Amygdala (tissue), 56 donors: ENCODE results near the gene RCN1.
"Not testable (repeated sequence)": the region's sequence is repeated elsewhere in the genome, so short reads cannot be mapped to it uniquely, and the experiment has no call there.

ENCODE experiments used
- DNase-seq, 56 donors: peaks; one replicate each; lab custom pipeline; 2025; lab: John Stamatoyannopoulos, UW

RCN1 gene

DNA sequence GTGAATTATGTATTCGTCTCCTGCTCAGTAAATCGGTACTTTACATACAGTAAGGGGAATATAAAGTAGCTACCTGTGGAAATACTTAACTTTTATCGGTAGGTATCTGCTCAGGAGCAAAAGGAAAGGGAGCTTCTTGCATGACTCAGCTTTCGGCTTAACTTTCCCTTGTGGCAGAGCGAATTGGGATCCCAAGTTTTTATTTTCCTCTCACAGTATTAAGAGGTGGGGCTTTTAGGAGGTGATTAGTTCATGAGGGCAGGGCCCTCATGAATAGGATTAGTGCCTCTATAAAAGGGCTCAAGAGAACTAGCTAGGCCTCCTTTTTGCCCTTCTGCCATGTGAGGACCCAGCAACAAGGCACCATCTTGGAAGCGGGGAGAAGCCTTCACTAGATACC is 18.7 kb downstream of the RCN1 start:
- no peak for DNase-seq

DNA sequence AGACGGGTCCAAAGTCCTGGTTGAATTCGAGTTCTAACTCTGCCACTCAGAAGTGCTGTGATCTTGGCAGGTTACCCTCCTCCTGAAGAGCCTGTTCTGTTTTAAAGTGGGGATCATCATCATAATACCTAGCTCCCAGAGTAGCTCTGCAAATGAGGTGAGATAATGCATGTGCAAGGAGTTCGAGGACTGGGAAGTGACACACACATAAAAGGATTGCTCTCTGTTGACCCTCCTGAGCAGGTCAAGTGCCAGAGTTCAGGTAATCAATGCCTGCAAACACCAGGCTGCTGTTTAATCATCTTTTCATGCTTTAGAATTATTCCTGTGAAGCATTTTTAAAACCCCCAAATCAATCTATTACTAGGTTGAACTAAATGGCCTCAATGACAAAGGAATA is 19.9 kb downstream of the RCN1 start:
- no peak for DNase-seq

DNA sequence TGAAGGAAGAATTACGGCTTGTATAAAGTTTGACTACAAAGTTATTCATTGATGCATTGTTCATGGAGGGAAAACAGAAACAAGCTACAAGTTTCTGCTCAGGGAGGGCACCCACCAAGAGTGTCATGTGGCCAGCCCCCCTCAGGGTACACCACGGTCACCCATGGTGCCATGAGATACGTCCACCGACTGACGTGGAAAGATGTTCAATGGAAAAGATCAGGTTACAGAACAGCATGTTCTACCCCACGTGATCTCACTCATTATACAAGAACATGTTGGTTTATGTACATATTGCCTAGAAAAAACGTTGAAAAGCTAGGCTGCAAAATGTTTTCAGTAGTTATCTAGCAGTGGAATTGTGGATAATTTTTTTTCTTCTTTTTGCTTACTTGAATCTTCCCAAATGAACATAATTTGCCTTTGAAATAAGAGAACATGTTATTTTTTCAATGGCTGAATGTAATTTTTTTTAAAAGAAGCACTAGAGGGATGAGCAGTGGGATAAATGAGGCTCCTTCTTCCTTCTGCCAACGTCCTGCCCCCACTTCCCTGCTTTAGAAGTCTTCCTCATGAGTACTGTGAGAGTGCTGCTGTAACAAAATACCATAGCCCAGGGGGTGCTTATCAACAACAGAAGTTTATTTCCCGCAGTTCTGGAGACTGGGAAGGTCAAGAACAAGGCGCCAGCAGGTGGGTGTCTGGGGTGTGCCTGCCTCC is 22.5 kb downstream of the RCN1 start:
- no peak for DNase-seq

DNA sequence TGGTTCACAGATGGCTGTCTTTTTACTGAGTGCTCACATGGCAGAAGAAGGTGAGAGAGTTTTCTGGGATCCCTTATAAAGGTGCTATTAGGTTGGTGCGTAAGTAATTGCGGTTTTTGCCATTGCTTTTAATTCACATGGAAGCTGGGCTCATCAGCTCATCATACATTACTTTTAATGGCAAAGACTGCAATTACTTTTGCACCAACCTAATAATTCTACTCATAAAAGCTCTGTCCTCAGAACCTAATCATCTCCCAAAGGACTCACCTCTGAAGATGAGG is 23.0 kb downstream of the RCN1 start:
- no peak for DNase-seq

DNA sequence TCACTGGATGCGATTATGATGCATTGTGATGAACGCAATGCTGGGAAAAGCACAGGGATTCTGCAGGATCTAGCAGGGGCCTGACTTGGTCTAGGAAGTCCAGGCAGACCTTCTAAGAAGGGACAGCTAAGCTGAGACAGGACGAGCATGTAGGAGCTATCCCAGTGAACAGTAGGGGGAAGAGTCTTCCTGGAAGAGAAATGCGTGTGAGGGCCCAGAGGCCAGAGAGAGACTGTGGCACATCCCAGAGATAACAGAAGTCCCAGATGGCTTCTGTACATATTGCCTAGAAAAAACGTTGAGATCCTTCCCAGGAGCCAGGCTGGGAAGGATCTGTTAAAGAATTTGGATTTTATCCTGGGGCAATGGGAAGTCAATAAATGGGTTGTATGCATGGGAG is 24.6 kb downstream of the RCN1 start:
- DNase-seq: no peak

DNA sequence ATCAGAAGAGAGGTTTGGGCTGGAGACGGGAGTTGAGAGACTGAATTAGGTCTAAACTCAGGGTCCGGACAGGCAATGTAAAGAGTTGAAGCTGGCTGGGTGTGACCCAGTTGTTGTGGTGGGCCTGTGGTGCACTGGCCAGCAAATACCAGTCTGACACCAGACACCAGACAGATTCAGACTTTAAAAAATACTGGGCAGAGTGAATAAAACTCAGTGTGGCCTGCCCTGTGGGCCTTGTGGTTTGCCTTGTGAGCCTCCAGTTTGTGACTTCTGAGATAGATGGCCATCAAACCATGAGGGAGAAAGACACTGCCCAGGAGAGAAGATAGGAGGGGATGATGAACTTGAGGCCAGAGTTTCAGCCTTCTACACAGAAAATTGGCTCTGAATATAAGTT is 25.8 kb downstream of the RCN1 start:
- DNase-seq: no peak

DNA sequence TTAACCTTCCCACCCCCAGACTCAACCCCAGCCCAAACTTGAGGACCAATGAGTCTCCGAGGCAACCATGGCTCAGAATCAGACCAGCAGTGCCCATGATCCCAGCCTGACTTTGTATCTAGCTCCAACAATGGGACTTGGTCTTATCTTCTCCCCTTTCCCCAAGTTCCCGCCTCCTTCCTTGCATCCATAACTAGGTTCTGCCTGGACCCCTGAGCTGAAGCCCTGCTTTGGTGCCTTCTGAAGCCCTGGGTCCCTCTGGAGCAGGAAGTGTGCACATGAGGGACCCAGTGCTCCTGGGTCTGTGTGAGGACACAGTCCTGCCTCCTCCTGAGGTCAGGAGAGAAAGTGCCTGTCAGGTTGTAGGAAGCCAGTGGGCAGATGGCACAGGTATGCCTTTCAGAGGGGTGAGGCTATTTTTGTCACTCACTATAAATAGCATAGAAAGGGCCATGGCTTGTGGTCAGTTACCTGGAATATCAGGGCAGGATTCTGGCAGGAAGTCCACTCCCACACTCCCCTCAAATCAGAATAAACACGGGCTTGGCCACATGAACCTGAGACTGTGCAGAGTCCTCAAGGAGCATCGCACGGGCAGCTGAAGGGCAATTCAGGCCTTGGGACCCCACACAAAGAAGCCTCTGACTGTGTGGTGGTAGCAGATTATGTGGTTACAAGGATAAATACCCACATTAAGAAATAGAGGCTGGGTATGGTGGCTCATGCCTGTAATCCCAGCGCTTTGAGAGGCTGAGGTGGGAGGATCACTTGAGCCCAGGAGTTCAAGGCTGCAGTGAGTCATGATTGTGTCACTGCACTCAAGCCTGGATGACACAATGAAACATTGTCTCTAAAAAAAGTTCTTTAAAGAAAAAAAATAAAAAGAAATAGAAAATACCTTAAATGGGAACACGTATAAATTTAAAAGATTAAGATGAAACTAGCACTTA is 27.4 kb downstream of the RCN1 start:
- DNase-seq: no peak

DNA sequence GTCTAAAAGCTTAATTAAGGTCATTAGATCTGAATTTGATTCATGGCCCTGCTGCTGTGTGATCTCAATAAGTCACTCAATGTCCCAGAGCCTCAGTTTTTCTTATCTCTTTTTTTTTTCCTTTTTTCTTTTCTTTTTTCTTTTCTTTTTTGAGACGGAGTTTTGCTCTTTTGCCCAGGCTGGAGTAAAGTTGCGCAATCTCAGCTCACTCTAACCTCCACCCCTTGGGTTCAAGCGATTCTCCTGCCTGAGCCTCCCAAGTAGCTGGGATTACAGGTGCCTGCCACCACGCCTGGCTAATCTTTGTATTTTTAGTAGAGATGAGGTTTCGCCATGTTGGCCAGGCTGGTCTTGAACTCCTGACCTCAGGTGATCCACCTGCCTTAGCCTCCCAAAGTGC is 28.3 kb downstream of the RCN1 start:
- DNase-seq: not testable (repeated sequence)

DNA sequence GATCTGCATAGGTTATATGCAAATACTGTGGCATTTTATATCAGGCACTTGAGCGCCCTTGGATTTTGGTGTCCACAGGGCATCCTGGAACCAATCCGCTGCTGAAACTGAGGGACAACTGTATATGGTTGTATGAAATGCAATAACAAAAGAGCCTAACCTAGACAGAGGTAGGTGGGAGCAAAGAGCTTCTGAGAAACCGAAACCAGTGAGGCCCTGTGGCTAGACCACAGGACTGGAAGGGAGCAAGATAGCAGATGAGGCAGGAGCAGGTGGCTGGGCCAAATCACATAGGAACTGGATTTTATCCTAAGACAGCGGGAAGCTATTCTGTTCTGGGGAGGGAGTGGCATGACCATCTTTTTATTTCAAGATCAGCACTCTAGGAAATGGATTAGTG is 30.1 kb downstream of the RCN1 start:
- no peak for DNase-seq

DNA sequence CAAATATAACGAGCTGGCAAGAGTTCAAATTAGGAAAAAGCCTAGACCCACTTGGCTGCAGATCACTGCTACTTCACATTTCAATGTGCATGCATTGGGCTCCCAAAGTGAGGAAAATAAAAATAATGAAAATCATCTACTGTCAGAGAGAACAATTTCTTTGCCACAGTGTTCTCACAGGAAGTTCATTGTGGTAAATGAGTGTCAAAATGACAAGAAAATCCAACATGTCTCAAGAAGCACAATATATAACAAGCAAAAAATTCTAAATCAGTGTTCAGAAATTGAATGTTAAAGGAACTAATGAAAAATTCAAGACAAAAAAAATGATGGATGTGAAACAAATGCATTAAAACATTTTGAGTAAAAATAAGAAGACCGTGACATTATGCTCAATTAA is 31.3 kb downstream of the RCN1 start:
- DNase-seq: no peak

DNA sequence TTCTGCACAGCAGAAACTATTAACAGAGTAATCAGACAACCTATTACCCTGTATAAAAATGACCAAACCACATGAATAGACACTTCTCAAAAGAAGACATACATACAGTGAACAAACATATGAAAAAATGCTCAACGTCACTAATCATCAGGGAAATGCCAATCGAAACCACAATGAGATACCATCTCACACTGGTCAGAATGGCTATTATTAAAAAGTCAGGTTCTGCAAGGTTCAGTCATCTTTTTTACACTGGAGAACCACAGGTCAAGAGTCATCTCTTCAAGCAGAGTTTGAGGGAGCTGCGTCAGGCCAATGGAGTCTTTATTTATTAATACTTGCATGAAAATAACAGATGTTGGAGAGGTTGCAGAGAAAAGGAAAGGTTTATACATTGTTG is 40.4 kb downstream of the RCN1 start:
- DNase-seq: no peak

DNA sequence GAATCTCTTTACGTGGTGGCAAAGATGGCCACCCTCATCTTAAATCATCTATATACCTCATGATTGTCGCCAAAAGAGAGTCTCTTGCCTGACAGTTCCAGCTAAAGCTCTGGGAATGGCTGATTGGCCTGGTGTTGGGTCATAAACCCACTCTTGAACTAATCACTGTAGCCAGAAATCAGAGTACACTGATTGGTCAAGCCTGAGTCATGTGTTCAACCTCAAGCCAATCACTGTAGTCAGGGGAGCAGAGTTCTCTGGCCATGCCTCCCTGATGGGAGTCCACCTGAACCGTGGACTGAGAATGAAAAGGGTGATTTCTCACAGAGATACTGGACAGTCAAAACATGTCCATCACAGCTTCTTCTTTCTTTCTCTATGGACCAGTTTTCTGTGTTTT is 45.8 kb downstream of the RCN1 start:
- no peak for DNase-seq

DNA sequence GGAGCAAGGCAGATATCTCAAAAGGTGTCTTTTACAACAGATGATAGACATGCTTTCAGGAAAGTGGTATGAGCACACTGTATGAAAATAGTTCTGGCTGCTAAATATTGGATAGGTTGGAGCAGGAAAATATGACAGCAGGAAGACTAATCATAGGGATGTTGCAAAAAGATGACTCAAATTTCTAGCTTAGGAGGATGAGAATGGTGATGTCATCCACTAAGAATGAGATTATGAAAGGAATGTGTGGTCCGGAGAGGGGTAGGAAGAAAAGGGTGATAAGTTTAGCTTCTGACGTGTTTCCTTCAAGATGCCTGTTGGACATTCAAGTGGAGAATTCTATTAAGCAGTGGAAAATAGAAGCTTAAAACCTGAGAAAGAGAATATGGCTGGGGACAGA is 46.4 kb downstream of the RCN1 start:
- no peak for DNase-seq

DNA sequence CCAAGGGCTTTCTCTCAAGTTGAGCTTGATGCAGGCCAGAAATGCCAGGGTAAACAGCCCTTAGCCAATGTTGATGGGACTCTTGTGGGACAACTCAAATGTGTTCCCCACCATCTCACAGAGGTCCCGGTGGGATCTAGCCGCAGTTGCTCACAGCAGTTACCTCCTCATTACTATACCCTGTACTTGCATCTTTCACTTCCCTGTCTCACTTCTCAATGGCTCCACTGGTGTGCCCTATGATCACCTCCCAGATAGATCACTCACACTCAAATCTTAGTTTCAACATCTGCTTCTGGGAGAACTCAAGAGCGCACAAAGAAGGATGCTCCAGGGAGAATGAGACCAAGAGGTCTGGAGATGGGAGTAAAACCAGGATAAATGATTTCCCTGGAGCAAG is 47.0 kb downstream of the RCN1 start:
- no peak for DNase-seq

DNA sequence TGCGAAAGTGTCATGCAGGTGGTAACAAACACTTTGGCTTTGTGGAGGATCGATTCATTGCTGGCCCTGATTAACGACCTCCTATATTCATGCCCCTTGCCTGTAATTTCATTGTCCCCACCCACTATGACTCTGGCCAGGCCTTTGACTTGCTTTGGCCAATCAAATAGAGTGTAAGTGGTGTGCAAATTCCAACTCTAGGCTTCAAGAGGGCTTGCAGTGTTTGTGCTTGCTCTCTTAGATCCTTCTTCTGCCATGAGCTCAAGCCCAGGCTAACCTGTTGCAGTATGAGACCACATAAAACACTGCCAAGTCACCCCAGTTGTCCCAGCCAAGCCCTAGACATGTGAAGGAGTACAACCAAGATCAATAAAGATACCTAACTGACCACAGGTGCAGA is 48.0 kb downstream of the RCN1 start:
- no peak for DNase-seq

DNA sequence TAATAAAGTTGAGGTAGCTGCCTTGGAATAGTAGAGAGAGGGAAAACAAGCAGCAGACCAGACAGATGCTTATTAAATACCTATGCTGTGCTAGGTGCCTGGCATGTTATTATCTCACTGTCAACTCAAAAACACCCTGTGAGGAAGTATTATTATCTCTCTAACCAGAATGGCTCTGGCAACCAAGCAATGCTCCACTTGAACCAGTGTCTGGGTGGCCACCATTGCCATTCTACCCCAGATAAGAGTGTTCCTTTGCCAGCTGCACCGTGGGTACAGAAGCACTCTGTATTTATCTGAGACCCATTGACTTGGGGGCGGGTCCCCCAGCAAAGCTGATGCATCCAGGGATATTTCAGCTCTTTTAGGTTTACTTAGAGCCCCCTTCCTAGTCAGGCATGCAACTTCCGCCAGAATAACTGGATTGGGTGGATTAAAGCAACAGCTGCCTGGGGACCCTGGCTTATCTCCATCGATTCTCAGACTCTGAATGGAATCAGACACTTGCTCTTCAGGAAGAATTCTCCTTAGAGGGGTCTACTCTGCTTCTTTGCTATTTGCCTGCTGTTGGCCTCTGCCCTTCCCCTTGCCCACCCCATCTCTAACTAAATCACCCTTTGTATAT is 49.1 kb downstream of the RCN1 start:
- no peak for DNase-seq

DNA sequence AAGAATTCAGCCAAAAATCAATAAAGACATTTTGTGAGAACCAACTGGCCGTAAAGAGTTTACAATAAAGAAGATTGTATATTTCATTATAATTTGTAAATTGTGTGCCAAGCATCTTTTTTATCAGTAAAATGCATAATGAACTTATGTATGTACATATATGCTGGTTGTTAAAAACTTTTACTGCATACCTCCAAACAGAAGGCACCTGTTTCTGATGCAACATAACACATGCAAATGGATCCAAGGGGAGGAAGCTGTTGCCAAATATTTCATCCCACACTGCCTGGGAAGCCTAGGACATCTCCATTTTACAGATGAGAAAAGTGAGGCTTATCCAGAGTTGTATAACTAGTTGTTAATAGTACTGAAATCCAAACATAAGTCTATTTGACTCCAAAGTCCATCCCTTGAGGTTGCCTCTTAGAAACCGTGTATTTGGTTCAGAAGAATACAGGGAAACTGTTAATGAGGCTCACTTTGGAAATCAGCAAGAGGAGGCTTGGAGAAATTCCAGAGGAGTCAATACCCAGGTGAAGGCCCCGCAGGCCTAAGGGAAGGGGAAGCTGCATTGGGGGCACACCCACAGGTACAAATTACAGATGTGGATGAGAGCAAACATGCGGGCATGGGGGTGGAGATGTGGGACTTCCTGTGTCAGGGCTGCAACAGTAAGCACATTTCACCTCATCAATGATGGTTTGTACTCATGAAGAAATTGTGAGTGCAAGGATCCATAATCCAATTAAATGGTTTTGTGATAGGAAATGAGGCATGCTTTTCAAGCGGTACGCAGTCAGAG is 51.1 kb downstream of the RCN1 start:
- DNase-seq: no peak

DNA sequence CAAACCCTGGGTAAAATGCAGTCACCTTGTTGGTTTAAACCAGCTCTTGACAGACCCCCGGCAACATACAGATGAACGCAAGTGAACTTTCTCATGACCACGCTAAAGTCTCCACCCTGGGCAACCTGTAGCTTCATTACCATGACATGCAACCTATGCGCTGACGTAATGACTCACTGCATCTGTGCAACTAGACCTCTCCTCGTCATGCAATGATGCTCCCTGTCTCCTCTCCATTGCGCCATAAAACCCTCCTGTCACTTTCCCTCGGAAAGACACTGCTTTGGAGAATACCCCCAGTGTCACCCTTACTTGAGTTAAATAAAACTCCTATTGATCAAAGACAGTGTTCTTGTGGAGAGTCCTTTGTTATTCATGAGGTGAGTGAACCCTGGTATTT is 52.5 kb downstream of the RCN1 start:
- no peak for DNase-seq

DNA sequence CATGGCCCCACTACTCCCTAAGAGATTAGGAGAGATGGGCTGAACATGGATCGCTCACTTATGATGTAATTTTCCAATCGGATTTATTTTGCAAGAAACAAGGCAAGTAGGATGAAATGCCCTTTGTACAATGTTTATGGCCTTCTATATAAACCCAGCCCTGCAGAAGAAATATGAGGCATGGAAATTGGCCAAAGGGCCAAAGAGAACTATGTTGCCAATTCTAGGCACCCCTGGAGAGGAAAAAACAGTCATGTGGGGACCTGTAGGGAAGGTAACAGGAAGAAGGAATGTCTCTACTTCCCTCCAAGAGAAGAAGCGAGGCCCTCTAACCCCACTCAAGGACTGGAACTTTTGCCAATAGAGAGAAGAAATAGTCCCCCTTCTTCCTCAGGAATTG is 54.4 kb downstream of the RCN1 start:
- no peak for DNase-seq

DNA sequence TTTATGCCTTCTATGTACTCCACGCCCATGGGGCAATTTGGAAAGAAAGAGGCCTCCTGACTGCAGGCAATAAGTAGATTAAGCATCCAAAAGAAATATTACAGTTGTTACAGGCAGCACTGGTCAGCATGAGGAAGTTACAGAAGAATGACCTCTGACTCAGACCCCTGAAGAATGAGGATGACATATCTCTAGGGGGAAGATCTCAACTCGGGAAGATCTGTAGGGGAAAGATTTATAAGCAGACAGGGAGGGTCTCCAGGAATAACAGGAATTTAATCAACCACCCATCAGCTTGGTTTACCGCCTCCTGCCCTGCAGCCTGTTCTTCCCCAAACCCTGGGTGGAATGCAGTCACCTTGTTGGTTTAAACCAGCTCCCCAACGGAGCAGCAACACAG is 58.0 kb downstream of the RCN1 start:
- no peak for DNase-seq

DNA sequence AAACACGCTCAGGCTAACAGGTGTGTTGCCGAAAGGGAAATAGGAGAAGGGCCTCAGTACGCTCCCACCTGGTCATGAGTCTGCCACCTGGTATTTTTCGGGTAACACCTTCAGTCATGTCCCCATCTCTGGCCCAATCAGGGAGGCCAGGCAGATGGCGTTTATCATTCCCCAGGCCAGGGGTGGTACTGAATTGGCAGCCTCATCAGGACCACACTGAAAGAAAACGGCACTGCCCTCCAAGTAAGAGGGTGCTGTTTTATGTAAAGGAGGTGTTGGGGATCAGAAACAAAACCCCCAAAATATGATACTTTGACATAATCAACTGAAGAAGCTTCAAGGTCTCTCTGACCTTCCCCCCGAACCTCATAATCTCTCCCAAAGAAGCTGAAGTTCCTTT is 58.9 kb downstream of the RCN1 start:
- no peak for DNase-seq
